HepG2 (cell line): ENCODE data around the gene JAGN1. TPM values are rescaled to one million over a fixed set of nuclear protein-coding genes. Genes with fewer than 3 reads are reported as not detected.
A peak's percentile ranks its signal among the peaks of the same experiment; 100 is the strongest.

Experiments used
- ATAC-seq: fragments of 200-7000 bp; cut with Tn5 transposase; 3 replicates; pipeline ENCODE4 v1.9.1; 2020; ENCODE audit warnings: mild to moderate bottlenecking, moderate library complexity
- BruUV-seq: library from RNA; stranded (reverse); fragments of 400-500 nt; replicated peaks from 2 replicates; lab custom pipeline; 2021; lab: Mats Ljungman, UMichigan
- CTCF ChIA-PET: fragments of 300-600 bp; formaldehyde crosslinking; extraction: SDS; loops from one replicate; lab custom pipeline; 2021; ENCODE audit warnings: low total read pairs, inconsistent platforms, low intra/inter-chr PET ratio; lab: Yijun Ruan, JAX
- POLR2A ChIA-PET: fragments of 350-600 bp; sonication (Branson Sonifier 250); formaldehyde crosslinking; loops from one replicate; lab custom pipeline; 2020; ENCODE audit warnings: antibody characterized with exemption, inconsistent platforms; lab: Yijun Ruan, JAX
- DNase-seq: peaks from one replicate; pipeline ENCODE4 v3.0.0-alpha.2; 2015; ENCODE audit warnings: low spot score
- FAIRE-seq: peaks from 3 replicates; lab custom pipeline; 2011; peaks lifted over from hg19 to GRCh38; lab: Jason Lieb, UNC
- H2AFZ ChIP-seq: one replicate; pipeline ENCODE4 v1.6.1; 2011; ENCODE audit warnings: low read length, inconsistent platforms
- H3K27ac ChIP-seq: fragments of 300-600 bp; 3 replicates; pipeline ENCODE4 v1.8.0; 2011; ENCODE audit warnings: mixed run types, mild to moderate bottlenecking, mixed read lengths, low read length, inconsistent platforms; ENCODE audit not compliant: insufficient read depth; ENCODE audit errors: extremely low read length
- H3K27me3 ChIP-seq, 2 experiments: fragments of 200-600 bp in 1 of 2; 2 replicates in 1 of 2; 3 replicates in 1 of 2; pipeline versions ENCODE4 v1.6.0 to v1.8.0; 2011; ENCODE audit warnings: low read length in 2 of 2, mild to moderate bottlenecking in 2 of 2, moderate library complexity in 2 of 2, inconsistent platforms in 1 of 2; ENCODE audit not compliant: insufficient read depth in 2 of 2, control insufficient read depth in 1 of 2
- H3K36me3 ChIP-seq, 2 experiments: fragments of 200-600 bp in 1 of 2; replicated peaks in 1 of 2; 2 replicates in 1 of 2; 3 replicates in 1 of 2; pipeline versions ENCODE4 v1.5.1 to v1.8.0; 2011; ENCODE audit warnings: low read length in 2 of 2, inconsistent platforms in 1 of 2; ENCODE audit not compliant: insufficient read depth in 2 of 2, control insufficient read depth in 1 of 2
- H3K4me1 ChIP-seq: 2 replicates; pipeline ENCODE4 v1.5.1; 2012; ENCODE audit warnings: low read length, inconsistent platforms; ENCODE audit not compliant: insufficient read depth
- H3K4me2 ChIP-seq: 2 replicates; pipeline ENCODE4 v1.6.0; 2011; ENCODE audit warnings: low read depth, low read length, inconsistent platforms
- H3K4me3 ChIP-seq, 3 experiments: fragments of 200-600 bp in 1 of 3; sonication (generic), shearing (Covaris generic) in 1 of 3; replicated peaks in 1 of 3; 2 replicates each; pipeline ENCODE4 v1.5.1; 2011 to 2016; ENCODE audit warnings: low read length in 3 of 3, inconsistent platforms in 2 of 3, low read depth in 2 of 3, mild to moderate bottlenecking in 2 of 3, control low read depth in 1 of 3, mixed read lengths in 1 of 3; ENCODE audit not compliant: insufficient read depth in 1 of 3
- H3K79me2 ChIP-seq: one replicate; pipeline ENCODE4 v1.6.1; 2011; ENCODE audit warnings: low read length, inconsistent platforms; ENCODE audit not compliant: insufficient read depth
- H3K9ac ChIP-seq: 2 replicates; pipeline ENCODE4 v1.6.0; 2011; ENCODE audit warnings: mild to moderate bottlenecking, low read depth, low read length, inconsistent platforms; ENCODE audit not compliant: insufficient read depth
- H3K9me3 ChIP-seq: 2 replicates; pipeline ENCODE4 v1.5.1; 2012; ENCODE audit warnings: mild to moderate bottlenecking, low read length
- H4K20me1 ChIP-seq: 2 replicates; pipeline ENCODE4 v1.6.0; 2011; ENCODE audit warnings: inconsistent platforms, mild to moderate bottlenecking, low read length, moderate library complexity; ENCODE audit not compliant: insufficient read depth
- ARID2 ChIP-seq: sonication (generic); formaldehyde crosslinking; IDR thresholded peaks from 2 replicates; pipeline ENCODE4 v1.8.1; 2022; ENCODE audit warnings: mild to moderate bottlenecking, missing genetic modification reagents, borderline replicate concordance
- BORCS8-MEF2B ChIP-seq: sonication (generic); formaldehyde crosslinking; IDR thresholded peaks from 2 replicates; pipeline ENCODE4 v1.8.0; 2022; ENCODE audit warnings: mild to moderate bottlenecking, missing genetic modification reagents
- DDIT3 ChIP-seq: sonication (generic); formaldehyde crosslinking; IDR thresholded peaks from 2 replicates; pipeline ENCODE4 v1.4.0; 2020; ENCODE audit warnings: mild to moderate bottlenecking, missing genetic modification reagents
- ERF ChIP-seq: IDR thresholded peaks from 2 replicates; pipeline ENCODE4 v1.6.1; 2018; ENCODE audit warnings: missing biosample characterization, missing genetic modification reagents
- ETV5 ChIP-seq: IDR thresholded peaks from 2 replicates; pipeline ENCODE4 v1.6.1; 2018; ENCODE audit warnings: missing biosample characterization, missing genetic modification reagents, inconsistent platforms, borderline replicate concordance
- GMEB1 ChIP-seq: sonication (generic); formaldehyde crosslinking; IDR thresholded peaks from 2 replicates; pipeline ENCODE4 v1.5.1; 2020; ENCODE audit warnings: missing genetic modification reagents, mild to moderate bottlenecking, borderline replicate concordance
- HOXA3 ChIP-seq: sonication (generic); formaldehyde crosslinking; IDR thresholded peaks from 2 replicates; pipeline ENCODE4 v1.5.0; 2020; ENCODE audit warnings: missing genetic modification reagents
- IKZF5 ChIP-seq: IDR thresholded peaks from 2 replicates; pipeline ENCODE4 v1.6.1; 2018; ENCODE audit warnings: missing genetic modification reagents, mild to moderate bottlenecking, missing compliant biosample characterization
- IRX3 ChIP-seq: sonication (generic); formaldehyde crosslinking; IDR thresholded peaks from 2 replicates; pipeline ENCODE4 v1.8.1; 2023; ENCODE audit warnings: mild to moderate bottlenecking, low read depth, missing genetic modification reagents, borderline replicate concordance
- PATZ1 ChIP-seq: sonication (generic); formaldehyde crosslinking; IDR thresholded peaks from 2 replicates; pipeline ENCODE4 v1.4.0; 2020; ENCODE audit warnings: missing genetic modification reagents
- RAD21 ChIP-seq: fragments of 450-650 bp; formaldehyde crosslinking; IDR thresholded peaks from 2 replicates; pipeline ENCODE4 v1.5.0; 2020; ENCODE audit warnings: mild to moderate bottlenecking
- RXRB ChIP-seq: IDR thresholded peaks from 2 replicates; pipeline ENCODE4 v1.6.1; 2016; ENCODE audit warnings: borderline replicate concordance, missing genetic modification reagents, missing compliant biosample characterization
- SCMH1 ChIP-seq: sonication (generic); formaldehyde crosslinking; IDR thresholded peaks from 2 replicates; pipeline ENCODE4 v1.9.0; 2021; ENCODE audit warnings: missing genetic modification reagents, mild to moderate bottlenecking, borderline replicate concordance
- YEATS4 ChIP-seq: sonication (generic); formaldehyde crosslinking; IDR thresholded peaks from 2 replicates; pipeline ENCODE4 v1.4.0; 2020; ENCODE audit warnings: missing genetic modification reagents, borderline replicate concordance
- ZBTB42 ChIP-seq: sonication (generic); formaldehyde crosslinking; IDR thresholded peaks from 2 replicates; pipeline ENCODE4 v1.5.0; 2020; ENCODE audit warnings: mild to moderate bottlenecking, missing genetic modification reagents
- ZNF350 ChIP-seq: sonication (generic); formaldehyde crosslinking; IDR thresholded peaks from 2 replicates; pipeline ENCODE4 v1.4.0; 2020; ENCODE audit warnings: mild to moderate bottlenecking, low read depth, missing genetic modification reagents, borderline replicate concordance
- ZSCAN31 ChIP-seq: sonication (generic); formaldehyde crosslinking; IDR thresholded peaks from 2 replicates; pipeline ENCODE4 v1.5.0; 2020; ENCODE audit warnings: low read depth, mild to moderate bottlenecking, missing genetic modification reagents
- WGBS: methylation state at CpG from one replicate; pipeline ENCODE4 v1.1.6; 2017; ENCODE audit warnings: low lambda C conversion rate; 5-methylcytosine and 5-hydroxymethylcytosine counted together
- in situ Hi-C: cut with HindIII; loops from 2 replicates; pipeline ENCODE4 v1.10.0; 2017; ENCODE audit warnings: low pct_unique_long_range_greater_than_20kb; ENCODE audit not compliant: extremely low pct_ligation_motif_present
- intact Hi-C: fragments of 100-400 bp; cut with micrococcal nuclease; formaldehyde crosslinking; loops from one replicate; pipeline ENCODE4 v1.10.0; 2022; ENCODE audit not compliant: unreplicated experiment
- polyA plus RNA-seq, 8 experiments: library from polyadenylated mRNA; depleted of rRNA in 3 of 8; stranded (reverse) in 7 of 8; unstranded in 1 of 8; fragments of >200 nt; fragmentation: Illumina TruSeq in 4 of 8; extraction: Trizol in 4 of 8; gene quantifications; 2 replicates each; pipeline versions ENCODE4 v1.2.1 to v1.2.3, GENCODE V29; 2011 to 2016; ENCODE audit warnings: low read depth in 4 of 8, missing spikeins in 1 of 8, mixed read lengths in 1 of 8; ENCODE audit not compliant: insufficient read depth in 1 of 8
- total RNA-seq, 5 experiments: library from RNA; depleted of rRNA; stranded (reverse); fragments of >200 nt; fragmentation: Illumina TruSeq; extraction: Trizol; gene quantifications; 2 replicates each; pipeline ENCODE4 v1.2.3, GENCODE V29; 2016; ENCODE audit warnings: low read depth in 1 of 5

The JAGN1 gene
- total and polyA plus RNA-seq, 2 of the 13 experiments (the other 11 are each of a cell fraction or from before 2014, with no cell fraction given): 49.9 to 50.9 TPM

- Histone ChIP-seq H3K9ac (peak overlapping the region; percentile 61), H3K27ac (peak overlapping the region; percentile 22), H4K20me1 (no peaks in the 10 kb centered on the region), H3K4me1 (peaks cover 45% of the 10 kb centered on the region), H3K27me3 (peaks cover 0 to 12% of the 10 kb centered on the region in 2 experiments; a peak in 2 of 5 replicates), H3K4me2 (peak overlapping the region; percentile 80), H3K9me3 (no peaks in the 10 kb centered on the region), H2AFZ (no peak overlapping the region), H3K4me3 (peak overlapping the region; percentile 43 to 77 (median 72); a peak in 5 of 6 replicates), H3K36me3 (no peaks in the 10 kb centered on the region), H3K79me2 (no peaks in the 10 kb centered on the region)
- FAIRE-seq (no peak), ATAC-seq (peak; percentile 93), DNase-seq (peak; percentile 74)
- in situ Hi-C loops: loop anchor here (5.0 kb wide), 1 partner anchor 35 kb away; no protein-coding TSS in a partner anchor
- intact Hi-C loops: loop anchor here (1.0 to 2.0 kb wide), 5 partner anchors 16 to 85 kb away; partner anchors contain the start of gene JAGN1
- BruUV-seq: no TSS peak
- ChIA-PET CTCF (interaction anchor here (0.8 to 1.8 kb wide), 5 partner anchors 26 to 84 kb away, joined by 3 to 14 read pairs (median 4); no protein-coding TSS in a partner anchor), POLR2A (interaction anchor here (0.7 to 6.6 kb wide), 5 partner anchors 38 to 84 kb away, joined by 5 to 153 read pairs (median 6); partner anchors contain the start of genes CRELD1, IL17RC and IL17RE)
- 0% methylated on average over 1 of the region's 45 CpGs for WGBS
- TF ChIP-seq ZSCAN31 (CRISPR knock-in tag): 0 out of 2 replicates have a peak, but pooled peaks have one; percentile 31
- 0 out of 2 replicates have a peak, but pooled peaks have one; percentile 55 for TF ChIP-seq ZBTB42 (CRISPR knock-in tag)
- 0 out of 2 replicates have a peak, but pooled peaks have one; percentile 63 for TF ChIP-seq ARID2 (CRISPR knock-in tag)
- peak; percentile 62 for TF ChIP-seq ERF (CRISPR knock-in tag)
- peak; percentile 69; the same call in 1 of the 2 replicates for TF ChIP-seq YEATS4 (CRISPR knock-in tag)
- no peak for TF ChIP-seq SCMH1 (CRISPR knock-in tag)
- TF ChIP-seq GMEB1 (CRISPR knock-in tag): no peak; the same call in 1 of the 2 replicates
- TF ChIP-seq ZNF350: peak; percentile 81
- TF ChIP-seq DDIT3 (CRISPR knock-in tag): no peak
- TF ChIP-seq HOXA3 (CRISPR knock-in tag): peak; percentile 58; the same call in 1 of the 2 replicates
- TF ChIP-seq BORCS8-MEF2B (CRISPR knock-in tag): peak; percentile 54; the same call in 1 of the 2 replicates
- TF ChIP-seq ETV5 (CRISPR knock-in tag): peak; percentile 39; the same call in 1 of the 2 replicates
- peak; percentile 74; the same call in 1 of the 2 replicates for TF ChIP-seq IKZF5 (CRISPR knock-in tag)
- TF ChIP-seq RXRB (CRISPR knock-in tag): peak; percentile 52
- peak; percentile 98 for TF ChIP-seq RAD21 (CRISPR knock-in tag)
- no peak for TF ChIP-seq IRX3 (CRISPR knock-in tag)
- peak; percentile 64 for TF ChIP-seq PATZ1 (CRISPR knock-in tag)
Measured at GRCh38 chr3:9862391-9863057, 27.9 kb upstream of the JAGN1 start.
